PC-3 (cell line): ENCODE measurements around the gene SPEF1.

Experiments used
- EZH2 ChIP-seq: fragments of 300-600 bp; sonication (generic); IDR thresholded peaks from one replicate; pipeline ENCODE4 v1.6.1; 2017; ENCODE audit warnings: antibody characterized with exemption, mild to moderate bottlenecking, low read length; ENCODE audit not compliant: unreplicated experiment
- TF ChIP-seq, protein P1 (sequence below): fragments of 300-600 bp; sonication (generic); conservative IDR thresholded peaks from 2 replicates; pipeline ENCODE4 v1.5.1; 2017; ENCODE audit warnings: antibody characterized with exemption, low read depth, mild to moderate bottlenecking, low read length

DNA sequence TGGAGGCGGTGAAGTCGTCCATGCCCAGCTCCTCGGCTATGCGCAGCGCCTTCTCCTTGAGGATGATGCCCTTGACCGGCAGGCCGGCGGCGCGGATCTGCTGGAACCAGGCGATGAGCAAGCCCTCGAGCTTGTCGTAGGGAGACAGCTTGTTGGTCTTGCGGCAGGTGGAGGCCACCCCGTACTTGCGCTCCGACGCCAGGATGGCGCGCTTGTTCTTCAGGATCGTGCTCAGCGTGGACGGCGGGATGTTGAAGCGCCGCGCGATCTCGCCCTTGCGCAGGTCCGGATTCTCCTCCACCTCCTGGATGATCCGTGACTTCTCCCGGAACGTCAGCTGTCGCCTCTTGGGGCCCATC lies 4.9 kb upstream of the SPEF1 start:
- TF ChIP-seq, protein P1, sequence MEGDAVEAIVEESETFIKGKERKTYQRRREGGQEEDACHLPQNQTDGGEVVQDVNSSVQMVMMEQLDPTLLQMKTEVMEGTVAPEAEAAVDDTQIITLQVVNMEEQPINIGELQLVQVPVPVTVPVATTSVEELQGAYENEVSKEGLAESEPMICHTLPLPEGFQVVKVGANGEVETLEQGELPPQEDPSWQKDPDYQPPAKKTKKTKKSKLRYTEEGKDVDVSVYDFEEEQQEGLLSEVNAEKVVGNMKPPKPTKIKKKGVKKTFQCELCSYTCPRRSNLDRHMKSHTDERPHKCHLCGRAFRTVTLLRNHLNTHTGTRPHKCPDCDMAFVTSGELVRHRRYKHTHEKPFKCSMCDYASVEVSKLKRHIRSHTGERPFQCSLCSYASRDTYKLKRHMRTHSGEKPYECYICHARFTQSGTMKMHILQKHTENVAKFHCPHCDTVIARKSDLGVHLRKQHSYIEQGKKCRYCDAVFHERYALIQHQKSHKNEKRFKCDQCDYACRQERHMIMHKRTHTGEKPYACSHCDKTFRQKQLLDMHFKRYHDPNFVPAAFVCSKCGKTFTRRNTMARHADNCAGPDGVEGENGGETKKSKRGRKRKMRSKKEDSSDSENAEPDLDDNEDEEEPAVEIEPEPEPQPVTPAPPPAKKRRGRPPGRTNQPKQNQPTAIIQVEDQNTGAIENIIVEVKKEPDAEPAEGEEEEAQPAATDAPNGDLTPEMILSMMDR: no peak
- TF ChIP-seq EZH2: no peak
